K562 (cell line): ENCODE results near the gene HPSE2. TPM values are rescaled to one million over a fixed set of nuclear protein-coding genes. Genes with fewer than 3 reads are reported as not detected.

Source experiments
- BRD9 ChIP-seq: fragments of 450-650 bp; IDR thresholded peaks from 2 replicates; pipeline ENCODE4 v1.6.1; 2018; ENCODE audit warnings: low read depth; ENCODE audit not compliant: partially characterized antibody
- CHD7 ChIP-seq: fragments of 200-600 bp; sonication (generic); IDR thresholded peaks from one replicate; pipeline ENCODE4 v1.6.1; 2012; ENCODE audit warnings: mild to moderate bottlenecking, low read depth, low read length, inconsistent platforms
- NCOA4 ChIP-seq: fragments of 450-650 bp; IDR thresholded peaks from 2 replicates; pipeline ENCODE4 v1.6.1; 2018; ENCODE audit warnings: mild to moderate bottlenecking; ENCODE audit not compliant: partially characterized antibody
- NFE2L1 ChIP-seq: fragments of 450-650 bp; IDR thresholded peaks from 2 replicates; pipeline ENCODE4 v1.6.1; 2016; ENCODE audit warnings: missing genetic modification characterization, low read depth, mild to moderate bottlenecking, missing compliant biosample characterization, moderate library complexity, borderline replicate concordance
- POLR2AphosphoS5 ChIP-seq: IDR thresholded peaks from 2 replicates; pipeline ENCODE4 v1.6.1; 2011; ENCODE audit warnings: mild to moderate bottlenecking, low read depth, low read length, moderate library complexity; ENCODE audit not compliant: control insufficient read depth, insufficient read depth
- ZBTB8A ChIP-seq: fragments of 450-650 bp; IDR thresholded peaks from 2 replicates; pipeline ENCODE4 v1.6.1; 2018; ENCODE audit warnings: mild to moderate bottlenecking, moderate library complexity; ENCODE audit not compliant: partially characterized antibody
- ZNF407 ChIP-seq: fragments of 450-650 bp; IDR thresholded peaks from 2 replicates; pipeline ENCODE4 v1.6.1; 2016; ENCODE audit warnings: low read depth
- polyA plus RNA-seq, 8 experiments: library from polyadenylated mRNA; depleted of rRNA in 4 of 8; stranded (reverse) in 5 of 8; unstranded in 3 of 8; fragments of >200 nt; fragmentation: Nextera tagmentation in 2 of 8; fragmentation: Illumina TruSeq in 1 of 8; extraction: Ambion mirVana in 2 of 8; extraction: Trizol in 1 of 8; gene quantifications; 2 replicates each; pipeline versions ENCODE4 v1.2.1 to v1.2.3, GENCODE V29; 2011 to 2014; ENCODE audit warnings: inconsistent platforms in 1 of 8, missing spikeins in 1 of 8
- total RNA-seq, 7 experiments: library from RNA; depleted of rRNA in 6 of 7; stranded (reverse); fragments of >200 nt in 6 of 7; fragmentation: Illumina TruSeq in 2 of 7; extraction: Trizol in 2 of 7; gene quantifications; 2 replicates each; pipeline versions ENCODE4 v1.2.1 to v1.2.3, GENCODE V29; 2011 to 2021; ENCODE audit warnings: low replicate concordance in 1 of 7

Gene HPSE2
- total and polyA plus RNA-seq, 9 of the 15 experiments (the other 6 are each of a cell fraction or from before 2014, with no cell fraction given): 0.03 to 0.10 (median 0.04) TPM; not detected in 2

GRCh38 chr10:98460837-98461499 lies 774.7 kb downstream of the HPSE2 start (continued):
- TF ChIP-seq CHD7 (no peak), BRD9 (no peak), ZBTB8A (no peak), POLR2AphosphoS5 (peak; percentile 77), NFE2L1 (tag) (no peak), ZNF407 (no peak), NCOA4 (no peak)
